H9 (cell line): ENCODE data around the gene TRPV3. TPM values are rescaled to one million over a fixed set of nuclear protein-coding genes. Genes with fewer than 3 reads are reported as not detected.

Source experiments
- DNase-seq: peaks from one replicate; pipeline ENCODE4 v3.0.0-alpha.2; 2017
- H2AFZ ChIP-seq: one replicate; pipeline ENCODE4 v1.6.1; 2013; ENCODE audit warnings: mild to moderate bottlenecking, low read length, control low read depth, moderate library complexity
- H2AK5ac ChIP-seq: 2 replicates; pipeline ENCODE4 v1.6.1; 2013; ENCODE audit warnings: low read length, control low read depth, mixed read lengths; ENCODE audit not compliant: insufficient read length
- H2BK120ac ChIP-seq: one replicate; pipeline ENCODE4 v1.6.1; 2013; ENCODE audit warnings: low read depth, mild to moderate bottlenecking, low read length, control low read depth, inconsistent platforms; ENCODE audit not compliant: poor library complexity, severe bottlenecking
- H2BK12ac ChIP-seq: 2 replicates; pipeline ENCODE4 v1.6.1; 2013; ENCODE audit warnings: low read length, control low read depth, mixed read lengths, low read depth; ENCODE audit not compliant: insufficient read length
- H2BK15ac ChIP-seq: 2 replicates; pipeline ENCODE4 v1.6.1; 2013; ENCODE audit warnings: low read depth, low read length, control low read depth
- H2BK20ac ChIP-seq: one replicate; pipeline ENCODE4 v1.6.1; 2013; ENCODE audit warnings: low read depth, mild to moderate bottlenecking, low read length, control low read depth, inconsistent platforms; ENCODE audit not compliant: poor library complexity, severe bottlenecking
- H2BK5ac ChIP-seq: 2 replicates; pipeline ENCODE4 v1.6.1; 2013; ENCODE audit warnings: low read length, control low read depth, mixed read lengths; ENCODE audit not compliant: insufficient read length
- H3K14ac ChIP-seq: 2 replicates; pipeline ENCODE4 v1.6.1; 2013; ENCODE audit warnings: low read length, control low read depth; ENCODE audit not compliant: insufficient read depth
- H3K18ac ChIP-seq: 2 replicates; pipeline ENCODE4 v1.6.1; 2013; ENCODE audit warnings: low read depth, mild to moderate bottlenecking, mixed read lengths, low read length, control low read depth; ENCODE audit not compliant: insufficient read length
- H3K23ac ChIP-seq: 2 replicates; pipeline ENCODE4 v1.6.1; 2013; ENCODE audit warnings: low read length, control low read depth, mixed read lengths, low read depth; ENCODE audit not compliant: insufficient read length
- H3K23me2 ChIP-seq: 2 replicates; pipeline ENCODE4 v1.6.1; 2013; ENCODE audit warnings: low read depth, mild to moderate bottlenecking, mixed read lengths, low read length, control low read depth; ENCODE audit not compliant: insufficient read length, poor library complexity, severe bottlenecking
- H3K27ac ChIP-seq: 2 replicates; pipeline ENCODE4 v1.5.1; 2013; ENCODE audit warnings: low read length, control low read depth, mixed read lengths, low read depth; ENCODE audit not compliant: insufficient read length
- H3K27me3 ChIP-seq: 2 replicates; pipeline ENCODE4 v1.6.1; 2013; ENCODE audit warnings: low read length, control low read depth, inconsistent platforms; ENCODE audit not compliant: insufficient read depth
- H3K4ac ChIP-seq: 2 replicates; pipeline ENCODE4 v1.6.1; 2013; ENCODE audit warnings: low read depth, mild to moderate bottlenecking, control low read depth, inconsistent platforms, low read length, moderate library complexity
- H3K4me1 ChIP-seq: 2 replicates; pipeline ENCODE4 v1.6.1; 2013; ENCODE audit warnings: low read length, control low read depth, inconsistent platforms; ENCODE audit not compliant: insufficient read depth
- H3K4me2 ChIP-seq: 2 replicates; pipeline ENCODE4 v1.6.1; 2013; ENCODE audit warnings: low read length, control low read depth, mixed read lengths; ENCODE audit not compliant: insufficient read length, insufficient read depth
- H3K56ac ChIP-seq: 2 replicates; pipeline ENCODE4 v1.6.1; 2013; ENCODE audit warnings: low read depth, mild to moderate bottlenecking, mixed read lengths, low read length, control low read depth; ENCODE audit not compliant: insufficient read length
- H3K79me1 ChIP-seq: 2 replicates; pipeline ENCODE4 v1.6.1; 2013; ENCODE audit warnings: low read depth, mild to moderate bottlenecking, moderate library complexity, low read length, control low read depth, inconsistent platforms; ENCODE audit not compliant: insufficient read depth, poor library complexity, severe bottlenecking
- H3K79me2 ChIP-seq: 2 replicates; pipeline ENCODE4 v1.6.1; 2013; ENCODE audit warnings: low read length, control low read depth, inconsistent platforms; ENCODE audit not compliant: insufficient read depth
- H3K9ac ChIP-seq: 2 replicates; pipeline ENCODE4 v1.6.1; 2013; ENCODE audit warnings: low read length, control low read depth, mixed read lengths; ENCODE audit not compliant: insufficient read length; ENCODE audit errors: extremely low read depth
- H3K9me3 ChIP-seq: one replicate; pipeline ENCODE4 v1.6.1; 2013; ENCODE audit warnings: low read depth, low read length, inconsistent platforms; ENCODE audit not compliant: control insufficient read depth
- H3T11ph ChIP-seq: one replicate; pipeline ENCODE4 v1.6.1; 2013; ENCODE audit warnings: mild to moderate bottlenecking, low read length, control low read depth, inconsistent platforms
- H4K20me1 ChIP-seq: one replicate; pipeline ENCODE4 v1.6.1; 2013; ENCODE audit not compliant: control insufficient read depth, insufficient read length, insufficient read depth
- H4K5ac ChIP-seq: 2 replicates; pipeline ENCODE4 v1.6.1; 2013; ENCODE audit warnings: low read depth, mild to moderate bottlenecking, mixed read lengths, low read length, control low read depth; ENCODE audit not compliant: insufficient read length
- H4K8ac ChIP-seq: replicated peaks from 2 replicates; pipeline ENCODE4 v1.6.1; 2013; ENCODE audit warnings: low read length, control low read depth, mixed read lengths, low read depth; ENCODE audit not compliant: insufficient read length
- H4K91ac ChIP-seq: 2 replicates; pipeline ENCODE4 v1.6.1; 2013; ENCODE audit warnings: low read depth, mild to moderate bottlenecking, moderate library complexity, mixed read lengths, low read length, control low read depth; ENCODE audit not compliant: insufficient read length
- H3K27ac Mint-ChIP-seq, 3 experiments: 2 replicates in 2 of 3; 3 replicates in 1 of 3; pipeline ENCODE4 v1.8.0; 2020 to 2021; ENCODE audit warnings: mixed read lengths in 3 of 3, mild to moderate bottlenecking in 1 of 3, moderate library complexity in 1 of 3
- H3K27me3 Mint-ChIP-seq: 2 replicates; pipeline ENCODE4 v1.8.0; 2021; ENCODE audit warnings: low read depth, mild to moderate bottlenecking, moderate library complexity, mixed read lengths
- H3K36me3 Mint-ChIP-seq, 3 experiments: 2 replicates in 2 of 3; 3 replicates in 1 of 3; pipeline ENCODE4 v1.8.0; 2020 to 2021; ENCODE audit warnings: low read depth in 3 of 3, mixed read lengths in 3 of 3; ENCODE audit not compliant: insufficient read depth in 1 of 3
- H3K4me1 Mint-ChIP-seq, 2 experiments: 2 replicates each; pipeline ENCODE4 v1.8.0; 2020; ENCODE audit warnings: mixed read lengths in 2 of 2
- H3K4me3 Mint-ChIP-seq, 2 experiments: 2 replicates in 1 of 2; 3 replicates in 1 of 2; pipeline ENCODE4 v1.8.0; 2020 to 2021; ENCODE audit warnings: mild to moderate bottlenecking in 2 of 2, mixed read lengths in 2 of 2, moderate library complexity in 1 of 2
- H3K9me3 Mint-ChIP-seq, 2 experiments: 2 replicates in 1 of 2; 3 replicates in 1 of 2; pipeline ENCODE4 v1.8.0; 2020; ENCODE audit warnings: mild to moderate bottlenecking in 2 of 2, mixed read lengths in 2 of 2, moderate library complexity in 1 of 2
- CTCF ChIP-seq: fragments of 200-600 bp; sonication (generic); conservative IDR thresholded peaks from 3 replicates; pipeline ENCODE4 v1.8.0; 2021; ENCODE audit warnings: antibody characterized with exemption, mild to moderate bottlenecking
- WGBS: extraction: QIAGEN DNeasy Blood & Tissue Kit; methylation state at CpG from one replicate; pipeline ENCODE4 v1.1.7; 2013; ENCODE audit warnings: missing lambda C conversion rate, low lambda C conversion rate, mixed read lengths; ENCODE audit not compliant: insufficient read length; ENCODE audit errors: extremely low coverage; 5-methylcytosine and 5-hydroxymethylcytosine counted together
- total RNA-seq: library from RNA; stranded (reverse); gene quantifications from 2 replicates; pipeline ENCODE4 v1.2.1, GENCODE V29; 2021

Gene TRPV3
- total RNA-seq, 1 experiment from 2014 or later = 0.63 TPM

- Histone ChIP-seq H3K23ac (no peak overlapping the region), H2AK5ac (no peak overlapping the region), H4K5ac (no peak overlapping the region), H2BK15ac (no peak overlapping the region), H3K4ac (no peak overlapping the region), H3K79me2 (no peaks in the 10 kb centered on the region), H3T11ph (no peak overlapping the region), H4K8ac (no peak overlapping the region), H4K91ac (no peak overlapping the region), H3K79me1 (no peaks in the 10 kb centered on the region), H3K27ac (no peak overlapping the region), H3K4me2 (no peak overlapping the region), H3K9me3 (no peaks in the 10 kb centered on the region), H4K20me1 (no peaks in the 10 kb centered on the region), H3K56ac (no peak overlapping the region), H3K23me2 (no peaks in the 10 kb centered on the region), H2BK12ac (no peak overlapping the region), H2BK20ac (no peak overlapping the region), H3K18ac (no peak overlapping the region), H2AFZ (no peak overlapping the region), H3K27me3 (no peaks in the 10 kb centered on the region), H3K4me1 (no peaks in the 10 kb centered on the region), H2BK120ac (no peak overlapping the region), H3K14ac (no peak overlapping the region), H3K9ac (no peak overlapping the region), H2BK5ac (no peak overlapping the region)
- WGBS = no CpG with 5 or more reads among the region's 36 CpGs
- DNase-seq = no peak
- H3K27ac Mint-ChIP-seq = no peak overlapping the region
- TF ChIP-seq CTCF = no peak
- no peak overlapping the region for H3K4me3 Mint-ChIP-seq
- H3K4me1 Mint-ChIP-seq = no peaks in the 10 kb centered on the region
- H3K27me3 Mint-ChIP-seq = no peaks in the 10 kb centered on the region
- H3K36me3 Mint-ChIP-seq = peaks cover 7 to 35% (median 22%) of the 10 kb centered on the region in 3 experiments; a peak in 6 of 7 replicates
- no peaks in the 10 kb centered on the region; a peak in 1 of 5 replicates for H3K9me3 Mint-ChIP-seq
These were observed 13.7 kb upstream of the TRPV3 start for GRCh38 chr17:3571043-3571900.
